GM18508 (cell line): ENCODE results near the gene NPM3.

ENCODE experiments used
- ATAC-seq: cut with Tn5 transposase; IDR thresholded peaks from one replicate; pipeline ENCODE4 v1.9.1; 2021; ENCODE audit warnings: moderate number of reproducible peaks; ENCODE audit not compliant: insufficient read depth, unreplicated experiment

The NPM3 gene

DNA sequence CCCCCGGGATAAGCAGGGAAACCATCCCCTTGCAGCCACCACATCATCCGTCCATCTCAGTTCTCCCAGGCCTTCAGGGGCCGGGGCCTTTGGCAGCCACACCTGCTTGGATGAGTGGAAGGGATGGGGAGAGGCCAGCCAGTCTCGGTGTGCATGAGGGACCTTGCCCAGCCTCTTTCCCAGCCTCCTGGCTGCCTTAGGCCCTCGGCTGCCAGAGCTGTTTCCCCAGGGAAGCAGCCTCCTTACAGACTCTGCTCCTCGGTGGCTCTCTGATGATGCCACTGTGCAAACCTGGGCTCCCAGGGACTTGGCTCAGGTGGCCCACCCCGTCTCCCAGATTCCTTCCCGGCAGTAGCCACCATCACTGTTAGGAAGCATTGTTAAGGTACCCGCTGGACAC, 22.0 kb downstream of the NPM3 start:
- no peak for ATAC-seq

DNA sequence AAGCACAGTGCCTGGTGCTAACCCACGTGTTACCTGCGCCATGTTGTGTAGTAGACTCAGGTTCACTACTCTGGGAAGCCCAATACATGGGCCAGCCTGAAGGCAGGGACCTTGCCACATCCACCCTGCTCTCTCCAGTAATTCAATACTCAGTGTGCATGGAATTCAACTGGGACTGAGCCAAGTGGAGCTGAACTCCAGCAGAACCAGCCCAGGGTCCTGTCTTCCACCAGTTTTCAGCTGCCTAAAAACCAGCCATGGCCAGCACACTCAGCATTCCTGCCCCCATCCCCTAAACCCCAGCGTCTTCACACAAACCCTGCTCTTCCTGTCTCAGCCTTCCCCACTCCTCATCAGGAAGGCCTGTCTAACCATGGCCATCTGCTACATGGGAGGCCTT, 22.7 kb downstream of the NPM3 start:
- ATAC-seq, result no peak

DNA sequence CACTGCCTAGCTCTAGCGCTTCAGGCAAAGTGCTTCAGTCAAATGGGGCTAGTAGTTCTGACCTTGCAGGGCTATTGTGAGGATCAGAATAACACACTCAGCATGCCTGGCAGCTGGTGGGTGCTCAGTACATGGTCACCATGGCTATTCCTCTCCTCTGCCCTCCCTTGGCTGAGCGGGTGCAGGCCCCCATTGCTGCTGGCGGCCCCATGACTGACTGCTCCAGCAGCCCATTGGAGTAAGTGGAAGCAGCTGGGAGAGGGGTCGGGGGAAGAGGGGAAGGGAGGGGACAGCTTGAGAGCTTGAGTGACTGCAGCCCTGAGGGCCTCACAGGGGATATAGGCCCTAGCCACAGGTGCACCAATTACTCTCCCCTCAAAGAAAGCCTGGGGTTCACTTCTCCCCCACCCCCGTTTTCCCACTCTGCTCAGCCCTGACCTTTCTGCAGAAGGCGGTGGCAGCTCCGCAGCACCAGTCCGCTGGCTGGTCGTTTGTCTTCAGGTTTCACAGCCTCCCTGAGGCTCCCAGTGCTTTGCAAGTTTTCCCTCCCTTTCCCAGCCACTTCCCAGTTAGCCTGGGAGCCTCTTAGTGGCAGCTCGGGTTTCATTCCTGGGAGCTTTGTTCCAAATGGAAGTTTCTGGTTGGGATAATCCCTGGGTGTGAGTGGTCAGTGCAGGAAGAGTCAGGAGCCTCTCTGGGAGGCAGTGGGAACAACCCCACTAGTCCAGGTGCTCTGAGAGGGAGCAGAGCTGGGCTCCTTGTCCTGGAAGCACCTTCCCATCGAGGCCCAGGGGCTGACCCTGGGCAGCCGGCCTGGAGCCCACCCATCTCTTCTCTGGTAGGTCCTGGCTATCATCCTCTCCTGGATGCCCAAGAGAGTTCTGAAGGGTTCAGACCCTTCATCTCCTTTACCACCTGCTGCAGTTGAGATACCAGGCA, 23.7 kb downstream of the NPM3 start:
- no peak for ATAC-seq

DNA sequence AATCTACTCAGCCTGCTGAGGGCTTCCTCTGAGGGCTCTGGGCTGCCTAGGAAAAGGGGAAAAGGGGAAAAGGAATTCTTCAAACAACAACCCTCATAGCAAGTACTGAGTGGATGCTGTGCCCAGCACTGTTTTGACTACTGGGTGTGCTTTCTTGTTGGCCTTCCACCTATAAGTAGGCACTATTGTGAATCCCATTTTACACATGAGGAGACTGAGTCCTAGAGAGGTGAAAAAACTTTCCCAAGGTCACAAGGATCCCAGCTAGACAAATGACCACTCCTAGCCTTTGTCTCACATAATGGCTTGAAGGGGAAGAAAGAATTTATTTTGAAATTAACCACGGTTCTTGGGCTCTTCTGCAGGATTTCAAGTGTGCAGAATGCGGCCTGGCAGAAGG, 24.4 kb downstream of the NPM3 start:
- no peak for ATAC-seq

DNA sequence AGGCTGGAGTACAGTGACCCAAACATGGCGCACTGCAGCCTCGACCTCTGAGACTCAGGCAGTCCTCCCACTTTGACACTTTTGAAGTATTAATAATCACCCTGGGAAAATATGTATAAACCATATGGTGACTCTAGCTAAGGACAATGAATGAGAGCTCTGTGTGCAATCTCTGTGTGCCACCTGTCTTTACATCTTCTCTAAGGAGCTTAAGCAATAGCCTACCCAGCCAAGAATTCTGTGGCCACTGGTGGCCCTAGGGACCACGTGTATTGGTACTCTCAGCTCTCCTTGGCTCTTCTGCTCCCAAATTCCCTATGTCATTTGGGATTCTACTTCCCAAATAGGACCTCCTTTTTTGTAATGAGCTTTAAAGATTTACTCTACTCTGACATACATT, 31.0 kb downstream of the NPM3 start:
- no peak for ATAC-seq

DNA sequence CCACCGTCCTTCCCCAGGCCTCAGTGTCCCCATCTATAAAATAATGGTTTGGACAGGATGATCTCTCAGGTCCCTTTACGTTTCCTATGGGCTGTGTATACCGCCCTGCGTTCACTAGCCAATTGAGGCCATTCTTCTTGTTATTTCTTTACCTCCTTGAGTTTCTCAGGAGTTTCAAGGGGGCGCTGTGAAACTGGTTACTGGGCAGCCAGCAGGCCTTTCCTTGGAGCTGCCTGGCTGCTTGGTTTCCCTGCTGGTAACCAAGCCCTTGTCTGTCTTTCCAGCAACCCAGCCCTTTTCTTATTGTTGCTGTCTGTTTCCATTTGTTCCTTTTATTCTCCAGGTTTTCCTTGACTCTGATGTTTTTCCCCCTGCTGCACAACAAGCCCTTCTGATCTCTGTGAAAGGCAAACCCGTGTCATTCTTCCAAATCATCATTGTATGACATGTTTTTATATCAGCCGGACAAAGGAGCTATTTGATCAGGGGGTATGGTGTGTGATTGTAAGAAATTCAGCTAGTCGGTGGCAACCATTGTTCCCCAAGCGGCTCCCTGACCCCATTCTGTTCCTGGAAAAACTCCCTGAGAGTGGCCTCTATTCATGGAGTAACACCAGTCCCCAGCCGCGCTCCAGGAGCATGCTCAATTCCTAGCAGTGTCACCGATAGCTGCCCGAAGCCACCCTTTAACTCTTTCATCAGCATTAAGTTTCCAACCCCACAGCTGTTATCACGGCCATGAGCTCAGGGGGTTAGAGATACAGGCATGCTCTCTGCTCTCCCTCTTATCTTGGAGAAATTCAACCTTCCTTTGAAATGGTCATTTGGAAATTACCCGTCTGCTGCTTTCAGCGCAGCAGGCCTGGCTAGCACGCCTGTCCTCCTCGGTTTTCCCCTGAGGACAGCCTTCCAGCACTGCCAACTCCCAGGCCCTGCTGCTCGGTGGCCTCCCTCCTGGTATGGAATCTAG, 33.9 kb downstream of the NPM3 start:
- no peak for ATAC-seq

DNA sequence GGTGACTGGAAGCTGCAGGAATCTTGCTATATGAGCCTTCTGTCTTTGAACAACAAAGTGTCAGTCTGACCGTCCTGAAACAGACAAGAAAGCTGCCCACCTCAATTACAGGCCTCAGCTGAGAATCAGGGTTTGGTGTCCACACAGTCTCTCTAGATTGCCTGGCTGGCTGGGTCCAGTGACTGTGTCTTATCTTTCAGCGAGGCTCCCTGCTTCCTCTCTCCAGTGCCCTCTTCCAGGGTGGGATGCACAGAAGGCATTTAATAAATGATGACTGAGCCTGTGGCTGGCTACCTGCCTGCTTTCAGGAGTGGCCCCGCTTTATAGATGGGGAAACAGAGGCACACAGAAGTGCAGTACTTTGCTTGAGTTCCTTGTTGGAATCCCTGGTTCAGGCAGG, 34.8 kb downstream of the NPM3 start:
- ATAC-seq, result no peak

DNA sequence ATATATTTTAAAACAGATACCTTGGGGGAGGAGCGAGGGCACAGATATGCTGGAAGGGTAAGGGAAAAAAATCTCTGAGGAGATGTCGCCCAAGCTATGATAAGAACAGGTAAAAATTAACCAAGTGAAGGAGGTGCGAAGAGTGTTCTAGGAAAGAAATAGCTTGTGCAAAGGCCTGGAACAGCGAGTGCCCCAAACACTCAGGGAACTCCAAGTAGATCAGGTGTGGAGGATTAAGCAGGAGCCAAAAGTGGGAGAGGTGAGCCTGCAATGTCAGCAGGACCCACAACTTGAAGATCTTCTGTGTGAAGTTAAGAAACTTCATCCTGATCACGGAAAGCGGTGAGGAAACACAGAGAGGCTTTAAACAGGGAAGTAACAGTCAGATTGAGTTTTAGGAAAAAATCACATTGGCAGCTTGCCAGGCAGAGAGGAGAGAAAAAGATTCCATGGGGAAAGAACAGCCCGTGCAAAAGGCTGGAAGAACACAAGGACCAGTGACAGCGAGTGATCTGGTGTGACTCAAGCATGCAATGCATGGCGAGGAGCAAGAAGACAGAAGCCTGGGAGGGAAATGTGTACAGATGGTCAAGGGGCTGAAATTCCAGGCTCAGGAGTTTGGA, 38.1 kb downstream of the NPM3 start:
- ATAC-seq, result no peak

DNA sequence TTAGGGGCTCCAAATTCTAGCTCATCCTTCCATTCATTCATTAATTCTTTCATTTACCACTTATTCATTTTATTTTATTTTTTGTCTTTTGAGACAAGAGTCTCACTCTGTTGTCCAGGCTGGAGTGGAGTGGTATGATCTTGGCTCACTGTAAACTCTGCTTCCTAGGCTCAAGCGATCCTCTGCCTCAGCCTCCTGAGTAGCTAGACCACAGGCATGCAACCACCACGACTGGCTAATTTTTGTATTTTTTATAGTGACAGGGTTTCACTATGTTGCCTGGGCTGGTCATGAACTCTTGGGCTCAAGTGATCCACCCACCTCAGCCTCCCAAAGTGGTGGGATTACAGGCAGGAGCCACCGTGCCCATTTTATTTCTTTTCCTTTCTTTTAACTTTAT, 39.0 kb downstream of the NPM3 start:
- no peak for ATAC-seq

DNA sequence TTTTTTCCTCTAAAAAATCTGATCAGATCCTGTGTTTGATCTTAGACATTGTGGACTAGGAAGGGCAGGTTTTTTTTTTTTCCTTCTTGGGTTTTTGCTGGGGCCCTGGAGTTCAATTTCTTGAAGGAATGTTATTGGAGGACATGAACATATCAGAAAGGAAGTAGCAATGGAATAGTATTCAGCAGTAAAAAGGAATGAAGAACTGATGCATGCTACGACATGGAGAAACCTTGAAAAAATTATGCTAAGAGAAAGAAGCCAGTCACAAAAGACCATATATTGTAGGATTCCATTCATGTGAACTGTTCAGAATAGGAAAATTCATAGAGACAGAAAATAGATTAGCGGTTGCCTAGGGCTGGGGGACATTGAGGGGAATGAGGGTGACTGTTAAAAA, 41.3 kb downstream of the NPM3 start:
- ATAC-seq, result no peak

DNA sequence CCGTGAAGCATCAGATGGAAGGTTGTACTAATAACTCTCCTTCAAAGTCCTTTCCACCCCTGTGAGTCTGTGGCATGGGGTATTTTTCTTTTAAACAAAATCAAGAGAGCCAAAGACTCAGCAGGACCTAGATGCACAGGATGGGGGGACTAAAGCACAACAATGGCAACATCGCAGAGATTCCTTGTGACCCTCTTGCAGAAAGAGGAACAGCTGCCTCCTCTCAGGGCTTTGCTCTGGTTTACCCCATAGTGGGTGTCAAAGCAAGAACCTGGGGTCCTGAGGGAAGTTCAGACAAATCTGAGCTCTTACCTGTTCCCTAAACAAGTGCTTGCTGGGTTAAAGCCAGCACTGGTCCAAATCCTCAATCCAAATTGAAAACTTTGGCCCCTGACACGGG, 46.6 kb downstream of the NPM3 start:
- no peak for ATAC-seq

DNA sequence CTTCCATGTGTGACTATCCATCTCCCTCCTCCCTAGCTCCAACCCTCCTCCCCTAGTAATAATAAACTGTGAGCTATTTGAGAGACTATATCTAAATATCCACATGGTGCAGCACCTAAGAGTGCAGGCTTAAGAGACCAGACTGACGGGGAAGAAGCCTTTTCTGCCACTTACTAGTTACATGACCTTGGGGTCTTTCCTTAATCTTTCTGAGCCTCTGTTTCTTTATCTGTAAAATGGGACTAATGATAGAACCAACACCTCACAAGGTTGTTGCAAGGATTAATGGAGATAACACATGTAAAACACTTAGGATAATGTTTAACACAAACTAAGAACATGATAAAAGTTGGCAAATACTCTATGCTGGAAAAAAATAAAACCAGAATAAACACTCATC, 51.1 kb downstream of the NPM3 start:
- no peak for ATAC-seq
